Measurements from ENCODE around the gene TBC1D9B. TPM values are rescaled to one million over a fixed set of nuclear protein-coding genes. Genes with fewer than 3 reads are reported as not detected.

Gene TBC1D9B
- total and polyA plus RNA-seq, 9 of the 15 experiments (the other 6 are each of a cell fraction or from before 2014, with no cell fraction given): 2.9 to 59.1 (median 33.5) TPM

DNA sequence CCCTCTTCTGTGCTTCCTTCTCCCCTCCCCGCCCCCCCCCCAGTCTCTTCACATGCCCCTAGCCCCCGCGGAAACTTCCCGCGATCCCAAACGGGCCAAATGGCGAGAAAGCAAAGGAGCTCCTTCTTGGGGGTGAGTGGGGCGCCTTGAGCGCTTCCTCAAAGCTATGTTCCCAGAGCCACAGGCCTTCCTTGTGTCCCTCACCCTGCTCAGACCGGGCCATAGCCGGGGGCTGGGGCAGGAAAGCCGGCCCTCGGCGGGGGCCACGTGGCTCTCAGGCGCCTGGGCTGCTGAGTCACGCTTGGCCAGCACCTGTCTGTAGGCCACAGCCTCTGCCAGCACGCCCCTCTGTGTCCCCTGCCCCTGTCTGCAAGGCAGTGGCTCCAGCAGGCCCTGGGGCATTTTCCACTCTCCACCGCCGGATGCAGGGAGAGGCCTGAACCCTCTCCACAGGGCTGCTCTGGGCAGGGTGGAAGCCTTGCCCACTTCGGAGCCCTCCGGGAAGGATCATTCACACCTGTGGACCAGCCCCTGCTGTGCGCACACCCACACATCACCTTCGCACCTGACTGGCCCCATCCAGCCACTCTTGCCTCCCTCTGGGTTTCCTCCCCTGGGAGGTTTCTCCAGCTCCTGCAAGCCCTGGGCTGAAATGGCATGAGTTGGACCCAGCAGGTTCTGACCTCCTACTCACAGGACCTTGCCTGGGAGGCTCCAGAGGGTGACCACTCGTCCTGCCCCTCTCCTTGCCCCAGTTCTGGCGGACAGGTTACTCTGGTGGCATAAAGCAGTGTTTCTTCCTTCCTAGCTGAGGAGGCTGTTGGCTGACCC, 88.2 kb downstream of the TBC1D9B start (continued):
- TF ChIP-seq SAP30 (IDR thresholded peaks at IDR 0.05; ENCODE audit: borderline replicate concordance, insufficient read depth, low read depth, low read length, poor library complexity, severe bottlenecking) (no peak), NFYB (IDR thresholded peaks at IDR 0.05; ENCODE audit: extremely low read depth, insufficient read length) (no peak), GABPB2 (CRISPR knock-in tag; conservative IDR thresholded peaks at IDR 0.05) (no peak), NCOR1 (IDR thresholded peaks at IDR 0.05) (no peak), STAT5A (IDR thresholded peaks at IDR 0.05; ENCODE audit: borderline replicate concordance, low read length) (no peak), YBX1 (IDR thresholded peaks at IDR 0.05) (no peak), DNMT1 (IDR thresholded peaks at IDR 0.05) (no peak), ZNF76 (CRISPR knock-in tag; IDR thresholded peaks at IDR 0.05; ENCODE audit: borderline replicate concordance) (peak; percentile 95), PHTF2 (CRISPR knock-in tag; IDR thresholded peaks at IDR 0.05) (peak; percentile 76; the same call in 1 of the 2 replicates), NUFIP1 (IDR thresholded peaks at IDR 0.05; ENCODE audit: partially characterized antibody) (peak; percentile 67), KDM2B (CRISPR knock-in tag; IDR thresholded peaks at IDR 0.05) (no peak), ZBTB1 (CRISPR knock-in tag; IDR thresholded peaks at IDR 0.05; ENCODE audit: borderline replicate concordance, low read depth) (no peak)
- TF ChIP-seq, protein P1, sequence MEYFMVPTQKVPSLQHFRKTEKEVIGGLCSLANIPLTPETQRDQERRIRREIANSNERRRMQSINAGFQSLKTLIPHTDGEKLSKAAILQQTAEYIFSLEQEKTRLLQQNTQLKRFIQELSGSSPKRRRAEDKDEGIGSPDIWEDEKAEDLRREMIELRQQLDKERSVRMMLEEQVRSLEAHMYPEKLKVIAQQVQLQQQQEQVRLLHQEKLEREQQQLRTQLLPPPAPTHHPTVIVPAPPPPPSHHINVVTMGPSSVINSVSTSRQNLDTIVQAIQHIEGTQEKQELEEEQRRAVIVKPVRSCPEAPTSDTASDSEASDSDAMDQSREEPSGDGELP (CRISPR knock-in tag; IDR thresholded peaks at IDR 0.05; ENCODE audit: borderline replicate concordance): peak; percentile 11; the same call in 1 of the 2 replicates
- TF ChIP-seq, protein P2, sequence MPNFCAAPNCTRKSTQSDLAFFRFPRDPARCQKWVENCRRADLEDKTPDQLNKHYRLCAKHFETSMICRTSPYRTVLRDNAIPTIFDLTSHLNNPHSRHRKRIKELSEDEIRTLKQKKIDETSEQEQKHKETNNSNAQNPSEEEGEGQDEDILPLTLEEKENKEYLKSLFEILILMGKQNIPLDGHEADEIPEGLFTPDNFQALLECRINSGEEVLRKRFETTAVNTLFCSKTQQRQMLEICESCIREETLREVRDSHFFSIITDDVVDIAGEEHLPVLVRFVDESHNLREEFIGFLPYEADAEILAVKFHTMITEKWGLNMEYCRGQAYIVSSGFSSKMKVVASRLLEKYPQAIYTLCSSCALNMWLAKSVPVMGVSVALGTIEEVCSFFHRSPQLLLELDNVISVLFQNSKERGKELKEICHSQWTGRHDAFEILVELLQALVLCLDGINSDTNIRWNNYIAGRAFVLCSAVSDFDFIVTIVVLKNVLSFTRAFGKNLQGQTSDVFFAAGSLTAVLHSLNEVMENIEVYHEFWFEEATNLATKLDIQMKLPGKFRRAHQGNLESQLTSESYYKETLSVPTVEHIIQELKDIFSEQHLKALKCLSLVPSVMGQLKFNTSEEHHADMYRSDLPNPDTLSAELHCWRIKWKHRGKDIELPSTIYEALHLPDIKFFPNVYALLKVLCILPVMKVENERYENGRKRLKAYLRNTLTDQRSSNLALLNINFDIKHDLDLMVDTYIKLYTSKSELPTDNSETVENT (CRISPR knock-in tag; IDR thresholded peaks at IDR 0.05): no peak
- TF ChIP-seq, protein P3, sequence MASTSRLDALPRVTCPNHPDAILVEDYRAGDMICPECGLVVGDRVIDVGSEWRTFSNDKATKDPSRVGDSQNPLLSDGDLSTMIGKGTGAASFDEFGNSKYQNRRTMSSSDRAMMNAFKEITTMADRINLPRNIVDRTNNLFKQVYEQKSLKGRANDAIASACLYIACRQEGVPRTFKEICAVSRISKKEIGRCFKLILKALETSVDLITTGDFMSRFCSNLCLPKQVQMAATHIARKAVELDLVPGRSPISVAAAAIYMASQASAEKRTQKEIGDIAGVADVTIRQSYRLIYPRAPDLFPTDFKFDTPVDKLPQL (IDR thresholded peaks at IDR 0.05; ENCODE audit: extremely low read depth, insufficient read length): no peak
- TF ChIP-seq, protein P4, sequence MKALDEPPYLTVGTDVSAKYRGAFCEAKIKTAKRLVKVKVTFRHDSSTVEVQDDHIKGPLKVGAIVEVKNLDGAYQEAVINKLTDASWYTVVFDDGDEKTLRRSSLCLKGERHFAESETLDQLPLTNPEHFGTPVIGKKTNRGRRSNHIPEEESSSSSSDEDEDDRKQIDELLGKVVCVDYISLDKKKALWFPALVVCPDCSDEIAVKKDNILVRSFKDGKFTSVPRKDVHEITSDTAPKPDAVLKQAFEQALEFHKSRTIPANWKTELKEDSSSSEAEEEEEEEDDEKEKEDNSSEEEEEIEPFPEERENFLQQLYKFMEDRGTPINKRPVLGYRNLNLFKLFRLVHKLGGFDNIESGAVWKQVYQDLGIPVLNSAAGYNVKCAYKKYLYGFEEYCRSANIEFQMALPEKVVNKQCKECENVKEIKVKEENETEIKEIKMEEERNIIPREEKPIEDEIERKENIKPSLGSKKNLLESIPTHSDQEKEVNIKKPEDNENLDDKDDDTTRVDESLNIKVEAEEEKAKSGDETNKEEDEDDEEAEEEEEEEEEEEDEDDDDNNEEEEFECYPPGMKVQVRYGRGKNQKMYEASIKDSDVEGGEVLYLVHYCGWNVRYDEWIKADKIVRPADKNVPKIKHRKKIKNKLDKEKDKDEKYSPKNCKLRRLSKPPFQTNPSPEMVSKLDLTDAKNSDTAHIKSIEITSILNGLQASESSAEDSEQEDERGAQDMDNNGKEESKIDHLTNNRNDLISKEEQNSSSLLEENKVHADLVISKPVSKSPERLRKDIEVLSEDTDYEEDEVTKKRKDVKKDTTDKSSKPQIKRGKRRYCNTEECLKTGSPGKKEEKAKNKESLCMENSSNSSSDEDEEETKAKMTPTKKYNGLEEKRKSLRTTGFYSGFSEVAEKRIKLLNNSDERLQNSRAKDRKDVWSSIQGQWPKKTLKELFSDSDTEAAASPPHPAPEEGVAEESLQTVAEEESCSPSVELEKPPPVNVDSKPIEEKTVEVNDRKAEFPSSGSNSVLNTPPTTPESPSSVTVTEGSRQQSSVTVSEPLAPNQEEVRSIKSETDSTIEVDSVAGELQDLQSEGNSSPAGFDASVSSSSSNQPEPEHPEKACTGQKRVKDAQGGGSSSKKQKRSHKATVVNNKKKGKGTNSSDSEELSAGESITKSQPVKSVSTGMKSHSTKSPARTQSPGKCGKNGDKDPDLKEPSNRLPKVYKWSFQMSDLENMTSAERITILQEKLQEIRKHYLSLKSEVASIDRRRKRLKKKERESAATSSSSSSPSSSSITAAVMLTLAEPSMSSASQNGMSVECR (CRISPR knock-in tag; IDR thresholded peaks at IDR 0.05): peak; percentile 73
- TF ChIP-seq, protein P5, sequence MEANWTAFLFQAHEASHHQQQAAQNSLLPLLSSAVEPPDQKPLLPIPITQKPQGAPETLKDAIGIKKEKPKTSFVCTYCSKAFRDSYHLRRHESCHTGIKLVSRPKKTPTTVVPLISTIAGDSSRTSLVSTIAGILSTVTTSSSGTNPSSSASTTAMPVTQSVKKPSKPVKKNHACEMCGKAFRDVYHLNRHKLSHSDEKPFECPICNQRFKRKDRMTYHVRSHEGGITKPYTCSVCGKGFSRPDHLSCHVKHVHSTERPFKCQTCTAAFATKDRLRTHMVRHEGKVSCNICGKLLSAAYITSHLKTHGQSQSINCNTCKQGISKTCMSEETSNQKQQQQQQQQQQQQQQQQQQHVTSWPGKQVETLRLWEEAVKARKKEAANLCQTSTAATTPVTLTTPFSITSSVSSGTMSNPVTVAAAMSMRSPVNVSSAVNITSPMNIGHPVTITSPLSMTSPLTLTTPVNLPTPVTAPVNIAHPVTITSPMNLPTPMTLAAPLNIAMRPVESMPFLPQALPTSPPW (CRISPR knock-in tag; IDR thresholded peaks at IDR 0.05): peak; percentile 64; the same call in 1 of the 2 replicates

Measured in K562 (cell line).